CD4-positive, alpha-beta T cell treated with Interleukin-4 for 1 hour (primary cell): ENCODE results near the gene MIPOL1.
"Not testable (repeated sequence)": the region's sequence is repeated elsewhere in the genome, so short reads cannot be mapped to it uniquely, and the experiment has no call there.

Experiments
- DNase-seq, 2 donors: peaks; one replicate each; pipeline ENCODE4 v3.0.0-alpha.2; 2020 to 2022

MIPOL1 gene

DNA sequence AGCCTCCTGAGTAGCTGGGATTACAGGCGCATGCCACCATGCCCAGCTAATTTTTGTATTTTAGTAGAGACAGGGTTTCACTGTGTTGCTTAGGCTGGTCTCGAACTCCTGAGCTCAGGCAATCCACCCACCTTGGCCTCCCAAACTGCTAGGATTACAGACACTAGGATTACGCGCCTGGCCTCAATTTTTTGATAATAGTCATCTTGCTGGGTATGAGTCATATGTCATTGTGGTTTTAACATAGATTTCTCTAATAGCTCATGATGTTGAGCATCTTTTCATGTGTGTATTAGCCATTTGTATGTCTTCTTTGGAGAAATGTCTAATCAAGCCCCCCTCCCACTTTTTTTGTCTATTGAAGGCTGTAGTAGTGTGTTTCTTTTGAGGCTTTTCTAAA is 38.3 kb downstream of the MIPOL1 start:
- DNase-seq, result not testable (repeated sequence)

DNA sequence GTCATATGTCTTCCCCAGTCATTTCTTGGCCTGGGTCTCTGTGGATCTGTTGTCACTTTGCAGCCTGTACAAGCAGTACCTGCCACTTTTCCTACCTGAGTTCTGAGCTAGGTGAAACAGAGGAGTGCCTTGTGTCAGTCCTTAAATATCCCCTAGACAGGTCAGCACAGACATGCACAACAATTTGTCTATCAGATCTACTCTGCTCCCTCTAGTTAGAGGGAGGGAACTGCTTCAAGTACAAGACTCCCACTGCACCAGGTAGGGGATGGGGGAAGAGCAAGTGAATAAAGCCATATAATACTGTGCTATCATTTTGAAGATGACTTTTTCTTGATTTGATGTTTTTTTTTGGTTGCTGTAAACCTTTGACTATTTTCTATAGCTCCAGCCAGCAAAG is 39.4 kb downstream of the MIPOL1 start:
- DNase-seq, result no peak

DNA sequence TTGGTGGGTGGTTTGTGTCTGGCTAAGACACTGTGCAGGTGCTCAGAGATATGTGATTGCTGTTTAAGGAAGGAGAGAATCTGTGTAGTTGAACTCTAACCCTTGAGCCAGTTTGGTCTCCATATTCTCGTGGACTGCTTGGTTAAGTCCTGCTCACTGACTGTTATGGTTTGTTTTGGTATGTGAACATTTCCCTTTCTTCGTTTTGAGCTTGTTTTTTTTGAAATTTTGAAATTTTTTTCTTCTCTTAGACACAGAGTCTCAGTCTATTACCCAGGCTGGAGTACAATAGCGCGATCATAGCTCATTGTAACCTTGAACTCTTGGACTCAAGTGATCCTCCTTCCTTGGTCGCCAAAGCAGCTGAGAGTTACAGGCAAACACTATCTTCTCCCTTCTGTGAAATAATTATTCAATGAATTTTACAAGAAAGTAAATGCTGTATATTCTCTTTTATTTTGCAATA is 40.0 kb downstream of the MIPOL1 start:
- no peak for DNase-seq

DNA sequence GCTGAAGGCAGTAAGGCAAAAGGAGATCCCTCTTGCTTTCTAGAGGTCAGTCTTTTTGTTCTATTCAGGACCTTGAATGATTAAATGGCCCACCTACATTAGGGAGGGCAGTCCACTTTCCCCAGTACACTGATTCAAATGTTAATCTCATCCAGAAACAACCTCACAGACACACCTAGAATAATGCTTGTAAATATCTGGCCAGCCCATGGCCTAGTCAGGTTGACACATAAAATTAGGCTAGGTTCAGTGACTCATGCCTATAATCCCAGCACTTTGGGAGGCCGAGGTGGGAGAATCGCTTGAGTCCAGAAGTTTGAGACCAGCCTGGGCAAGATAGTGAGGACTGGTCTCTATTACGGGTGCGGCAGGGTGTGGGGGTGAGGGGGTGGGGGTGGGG is 43.5 kb downstream of the MIPOL1 start:
- no peak for DNase-seq

DNA sequence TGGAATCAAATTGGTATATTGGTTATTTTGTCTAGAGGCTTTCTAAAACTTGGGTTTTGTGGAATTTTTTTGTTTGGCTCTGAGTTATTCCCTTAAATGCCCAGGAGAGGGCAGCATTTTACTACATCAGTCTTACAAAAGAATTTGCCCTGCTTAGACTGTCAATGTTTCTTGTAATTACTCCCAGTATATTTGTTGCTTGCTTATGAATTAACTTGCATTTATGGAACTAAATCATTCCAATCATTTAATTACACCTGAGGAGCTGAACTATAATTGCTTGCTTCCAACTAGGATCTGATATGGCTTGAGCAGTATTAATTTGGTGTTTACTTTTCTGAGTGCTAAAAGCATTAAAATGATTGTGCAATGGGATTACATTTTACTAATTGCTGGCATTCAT is 48.7 kb downstream of the MIPOL1 start:
- peak in 1 of 2 donors; percentile 22 for DNase-seq

DNA sequence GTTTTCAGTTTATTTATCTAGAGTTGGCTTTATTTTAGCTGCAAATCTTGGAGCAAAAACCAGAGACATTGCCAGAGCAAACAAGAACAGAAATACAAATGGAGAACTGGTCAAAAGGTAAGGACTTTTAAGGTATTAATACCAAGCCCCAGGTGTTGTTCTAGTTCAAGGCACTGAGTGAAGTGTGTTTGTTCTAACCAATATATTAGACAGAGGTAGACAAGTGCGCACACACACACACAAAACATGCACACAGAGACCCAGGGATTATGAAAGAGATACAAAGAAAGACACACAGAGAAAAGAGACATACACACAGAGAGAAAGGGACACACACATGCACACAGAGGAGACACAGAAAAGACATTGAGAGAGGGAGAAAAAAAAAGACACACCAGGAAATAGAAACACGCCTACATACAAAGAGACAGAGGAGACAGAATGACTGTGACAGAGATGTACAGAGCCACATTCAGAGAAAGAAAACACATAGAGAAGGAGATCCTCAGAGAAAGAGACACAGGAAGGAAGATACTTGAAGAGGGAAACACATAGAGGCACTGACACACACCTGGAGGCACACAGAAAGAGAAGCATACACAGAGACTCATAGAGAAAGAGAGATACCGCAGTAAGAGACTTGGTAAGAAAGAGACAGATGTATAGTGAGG is 50.2 kb downstream of the MIPOL1 start:
- DNase-seq, result no peak

DNA sequence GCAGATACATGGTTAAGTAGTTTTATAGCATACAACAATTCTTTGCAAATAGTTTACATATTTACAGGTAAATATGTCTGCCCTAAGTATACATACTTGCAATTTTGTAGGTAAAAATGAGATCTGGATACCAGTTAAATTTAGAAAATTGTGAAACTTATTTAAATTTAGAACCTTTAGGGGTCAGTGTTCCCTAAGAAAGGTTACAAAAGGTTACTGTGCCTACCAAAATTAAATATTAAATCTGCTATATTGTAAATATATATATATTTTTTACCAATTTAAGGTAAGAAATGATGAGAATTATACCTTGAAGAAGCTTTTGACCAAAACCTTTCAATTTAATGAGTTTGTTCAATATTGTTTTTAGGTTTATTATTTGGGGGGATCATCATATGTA is 54.0 kb downstream of the MIPOL1 start:
- no peak for DNase-seq

DNA sequence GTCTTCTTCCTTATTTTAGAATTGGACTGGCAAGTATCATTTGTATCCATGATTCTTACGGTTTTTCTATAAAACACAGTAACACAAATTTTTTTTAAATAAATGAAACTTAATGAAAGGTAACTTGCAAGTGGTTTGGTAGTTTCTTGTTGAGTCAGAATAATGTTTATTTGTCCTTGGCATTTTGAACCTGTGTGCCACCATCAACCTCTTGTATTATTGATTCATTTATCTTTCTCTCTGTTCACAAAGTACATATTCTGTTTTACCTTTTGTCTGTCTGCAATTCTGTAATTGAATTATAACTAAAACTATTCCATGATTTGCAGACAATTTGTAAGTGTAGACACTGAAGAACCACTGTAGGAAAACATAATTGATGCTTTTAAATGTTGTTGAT is 54.7 kb downstream of the MIPOL1 start:
- no peak for DNase-seq

DNA sequence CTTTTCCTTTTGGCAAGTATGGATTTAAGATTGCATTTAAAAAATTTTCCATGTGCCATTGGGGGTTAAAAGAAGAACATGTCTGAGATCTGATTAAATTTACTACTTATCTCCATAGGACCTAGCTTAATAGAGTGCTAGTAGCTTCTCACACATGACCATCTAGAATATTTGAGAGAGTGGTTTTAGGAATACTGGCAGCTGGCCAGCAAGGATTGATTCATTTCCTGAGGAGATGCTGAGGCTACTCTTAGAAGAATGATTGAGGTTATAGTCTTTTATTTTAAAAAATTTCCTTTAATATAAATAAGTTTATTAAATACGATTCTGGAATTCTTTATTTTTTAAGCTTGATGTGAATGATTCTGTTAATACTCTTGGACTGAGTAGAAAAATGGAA is 56.2 kb downstream of the MIPOL1 start:
- no peak for DNase-seq

DNA sequence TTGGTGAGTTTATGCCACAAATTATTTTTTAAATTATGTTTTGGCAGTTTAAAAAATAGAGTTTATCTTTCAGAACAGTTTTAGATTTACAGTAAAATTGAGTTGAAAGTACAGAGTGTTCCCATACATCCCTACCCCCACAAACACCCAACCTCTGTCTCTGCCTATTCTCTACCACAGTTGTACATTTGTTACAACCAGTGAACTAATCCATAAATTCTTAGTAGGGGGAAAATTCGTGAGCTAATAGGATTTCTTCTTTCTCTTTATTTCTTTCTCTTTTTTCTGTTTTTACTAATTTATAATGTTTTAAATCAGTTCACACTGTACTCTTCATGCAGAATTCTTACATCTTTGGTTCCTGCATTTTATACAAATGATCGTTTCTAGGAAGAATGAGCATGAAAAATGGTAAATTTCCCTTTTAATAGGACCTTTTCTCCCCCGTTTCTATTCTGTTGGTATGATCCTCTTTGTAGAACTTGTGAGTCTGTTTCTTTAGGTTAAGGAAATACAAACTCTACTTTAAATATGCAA is 56.7 kb downstream of the MIPOL1 start:
- no peak for DNase-seq

DNA sequence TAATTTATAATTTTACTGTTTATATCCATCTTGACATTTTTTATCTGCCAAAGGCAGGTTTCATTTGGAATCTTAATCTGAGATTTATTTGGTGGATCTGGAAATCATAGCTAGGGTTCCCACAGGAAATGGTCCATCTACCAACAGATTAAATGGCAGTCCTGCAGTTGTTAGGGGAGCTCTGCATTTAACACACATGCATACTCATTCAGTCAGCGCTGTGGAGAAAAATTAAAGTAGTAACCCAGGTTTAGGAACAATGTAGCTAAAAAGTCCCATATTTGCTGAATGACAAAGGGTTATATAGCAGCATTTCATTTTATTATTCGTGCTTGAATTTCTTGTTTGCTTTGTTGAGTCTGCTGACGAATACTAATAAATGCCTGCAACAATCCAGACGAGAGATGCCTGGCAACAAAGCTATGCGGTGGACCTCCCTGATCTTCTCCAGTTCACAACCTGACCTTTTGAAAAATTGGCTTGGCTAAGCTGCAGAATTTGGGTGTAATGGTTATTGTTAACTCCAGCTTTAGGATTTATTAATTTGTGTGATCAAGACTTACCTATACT is 59.8 kb downstream of the MIPOL1 start:
- no peak for DNase-seq

DNA sequence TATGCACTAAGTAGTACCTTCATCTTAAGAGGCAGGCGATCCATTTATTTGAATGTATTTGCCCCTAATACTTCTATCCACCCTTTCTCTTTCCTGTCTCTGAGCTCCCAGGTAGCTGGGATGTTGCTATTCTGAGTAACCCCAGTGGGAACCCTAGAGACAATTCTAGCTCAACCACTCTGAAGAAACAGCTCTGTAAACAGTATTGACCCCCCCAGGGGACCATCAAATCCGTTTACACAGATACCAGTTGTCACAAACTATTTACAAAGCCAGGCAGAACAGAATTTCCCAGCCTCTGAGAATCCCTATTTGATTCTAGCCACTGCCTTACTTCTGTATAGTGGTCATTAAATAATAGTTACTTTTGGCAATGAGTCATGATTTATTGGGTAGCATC is 64.9 kb downstream of the MIPOL1 start:
- DNase-seq, result no peak

DNA sequence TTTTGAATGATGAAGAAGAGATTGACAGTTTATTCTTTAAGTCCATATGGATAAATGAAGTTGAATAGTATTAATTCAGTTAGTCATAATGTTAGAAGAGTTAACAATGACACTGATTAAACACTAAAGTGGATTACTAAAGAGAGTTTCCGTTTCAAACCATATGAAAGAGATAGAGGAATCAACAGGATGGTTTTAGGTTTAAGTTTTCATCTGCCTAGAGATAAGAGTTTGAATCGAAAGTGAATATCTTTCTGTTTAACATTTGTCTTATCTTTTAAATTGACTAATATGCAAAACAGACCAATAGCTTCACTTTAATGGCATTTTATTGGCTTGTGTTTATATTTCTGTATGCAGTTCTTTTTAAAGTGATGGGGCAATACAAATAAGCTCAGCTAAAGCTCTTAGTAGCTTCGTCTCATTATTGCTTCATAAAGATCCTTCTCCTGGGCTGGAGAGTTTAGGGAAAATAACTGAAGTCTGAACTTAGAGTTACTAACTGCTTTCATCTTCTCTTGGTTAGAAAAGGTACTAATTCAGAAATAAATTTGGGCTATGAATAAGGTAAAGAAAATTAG is 66.0 kb downstream of the MIPOL1 start:
- no peak for DNase-seq

DNA sequence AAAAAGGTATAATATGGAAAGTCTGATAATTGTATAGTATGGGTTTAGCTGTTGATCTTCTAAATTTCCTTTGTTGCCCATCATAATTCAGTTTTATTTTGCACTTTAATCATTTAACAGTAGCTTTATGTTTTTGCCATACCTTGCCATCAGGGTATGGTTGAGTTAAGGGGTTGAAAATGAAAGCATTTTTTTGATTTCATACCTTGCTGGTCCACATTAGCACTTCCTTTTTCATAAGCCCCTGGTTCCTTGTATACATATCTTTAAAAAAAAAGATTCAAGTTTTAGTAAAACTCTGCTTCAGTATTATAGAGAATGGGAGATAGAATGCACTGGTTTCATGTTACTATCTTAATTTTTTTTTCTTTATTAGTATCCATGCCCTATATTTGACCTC is 71.1 kb downstream of the MIPOL1 start:
- no peak for DNase-seq

DNA sequence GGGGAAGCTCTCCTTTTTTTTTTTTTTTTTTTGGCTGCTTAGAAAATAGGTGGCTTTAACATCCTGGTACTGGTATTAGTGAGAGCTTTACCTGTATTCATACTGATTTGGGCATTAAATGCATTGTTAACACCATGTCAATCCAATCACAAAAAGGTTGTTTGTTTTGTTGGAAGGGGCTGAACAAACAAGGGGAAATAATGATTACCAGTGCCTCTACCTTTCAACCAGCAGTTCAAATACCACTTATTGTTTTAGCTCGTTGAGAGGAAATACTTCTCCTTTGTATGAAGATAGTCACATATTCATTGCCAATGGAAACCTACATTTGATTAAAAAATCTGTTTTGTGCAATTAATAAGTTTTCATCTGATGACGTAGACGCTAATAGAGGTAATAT is 72.9 kb downstream of the MIPOL1 start:
- DNase-seq, result no peak

DNA sequence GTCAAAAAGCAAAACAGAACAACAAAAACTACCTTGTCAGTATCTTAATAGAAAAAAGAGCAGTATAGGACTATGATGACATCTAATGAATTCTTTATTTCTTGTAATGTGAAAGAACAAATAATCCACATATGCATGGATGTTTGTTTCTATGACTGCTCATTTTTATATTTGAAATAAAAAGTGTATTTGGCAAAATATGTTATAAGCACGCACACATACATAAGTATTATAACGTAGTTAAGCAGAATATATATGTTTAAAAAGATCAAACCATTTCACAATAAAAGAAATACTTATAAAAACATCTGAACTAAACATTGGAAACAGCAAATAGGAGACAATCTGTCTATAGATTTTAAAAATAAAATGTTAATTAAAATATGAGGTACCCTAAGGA is 74.8 kb downstream of the MIPOL1 start:
- no peak for DNase-seq

DNA sequence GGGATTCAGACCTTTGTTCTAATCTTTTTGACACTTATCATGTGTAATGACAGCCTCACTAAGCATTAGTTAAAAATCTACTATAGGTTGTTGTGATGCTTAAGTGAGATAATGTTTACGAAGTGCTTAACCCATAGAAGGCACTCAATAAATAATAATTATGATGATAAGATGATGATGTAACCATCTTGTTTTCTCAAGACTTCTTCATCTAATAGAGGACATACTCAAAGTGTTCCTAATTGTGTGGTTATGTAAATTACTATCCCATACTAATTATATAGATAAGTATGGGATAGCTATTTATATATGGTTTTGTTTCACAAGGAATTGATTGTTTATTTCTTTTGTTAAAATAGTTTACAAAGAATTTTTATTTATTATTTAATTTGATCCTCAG is 76.9 kb downstream of the MIPOL1 start:
- DNase-seq, result no peak

DNA sequence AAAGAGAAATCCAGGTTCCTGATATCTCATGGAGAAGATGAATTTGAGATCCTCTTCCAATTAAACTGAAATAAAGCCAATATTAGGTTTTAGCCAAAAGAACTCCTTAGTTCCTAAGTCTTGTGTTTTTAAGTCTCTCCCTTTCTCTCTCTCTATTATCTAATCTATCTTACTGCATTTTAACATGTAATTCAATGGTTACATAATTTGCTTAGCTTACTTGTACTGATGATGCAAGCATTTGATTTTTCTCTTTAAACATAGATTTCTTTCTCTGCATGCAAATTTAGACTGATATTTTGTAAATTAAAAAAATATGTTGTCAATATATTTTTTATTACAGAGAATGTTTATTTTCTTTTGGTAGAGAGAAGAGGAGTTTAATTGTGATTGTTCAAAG is 78.2 kb downstream of the MIPOL1 start:
- DNase-seq, result no peak

DNA sequence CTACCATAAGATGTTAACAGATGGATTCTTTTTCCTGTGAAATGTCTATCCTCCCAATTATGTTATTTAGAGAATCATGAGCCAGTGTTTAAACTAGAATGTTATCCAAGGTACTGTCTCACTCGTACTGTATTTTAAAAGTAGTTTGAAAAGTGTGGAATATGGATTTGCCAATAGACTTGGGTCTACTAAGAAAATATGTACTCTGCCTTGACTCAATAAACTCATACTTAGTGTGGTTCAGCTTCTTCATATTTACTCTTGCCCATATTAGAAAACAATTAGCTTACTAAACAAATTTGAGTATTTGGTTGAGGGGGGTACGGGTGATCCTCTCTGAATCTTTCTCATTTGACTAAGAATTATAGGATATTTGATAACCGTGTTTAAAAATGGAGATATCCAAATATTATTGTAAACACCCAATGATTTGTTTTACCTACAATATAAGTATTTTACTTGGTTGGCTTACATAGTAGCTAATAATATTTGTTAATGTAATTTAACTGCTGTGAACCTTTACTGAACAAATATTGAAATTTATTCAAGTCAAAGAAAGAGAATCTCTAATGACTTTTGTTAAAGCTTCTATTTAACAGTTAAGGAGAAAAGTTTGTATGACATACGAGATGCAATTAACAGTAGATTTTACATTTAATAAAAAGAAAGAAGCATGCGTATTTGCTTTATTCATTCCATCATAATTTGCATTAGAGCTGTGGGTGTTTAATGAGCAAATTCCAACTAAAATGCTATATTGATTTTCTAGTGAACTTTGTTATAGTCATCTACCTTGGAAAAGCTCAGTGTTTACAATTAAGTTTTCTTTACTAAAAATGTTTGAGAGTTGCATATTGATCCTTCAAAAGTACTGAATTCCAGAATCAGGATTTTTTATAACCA is 81.2 kb downstream of the MIPOL1 start:
- DNase-seq, result no peak

DNA sequence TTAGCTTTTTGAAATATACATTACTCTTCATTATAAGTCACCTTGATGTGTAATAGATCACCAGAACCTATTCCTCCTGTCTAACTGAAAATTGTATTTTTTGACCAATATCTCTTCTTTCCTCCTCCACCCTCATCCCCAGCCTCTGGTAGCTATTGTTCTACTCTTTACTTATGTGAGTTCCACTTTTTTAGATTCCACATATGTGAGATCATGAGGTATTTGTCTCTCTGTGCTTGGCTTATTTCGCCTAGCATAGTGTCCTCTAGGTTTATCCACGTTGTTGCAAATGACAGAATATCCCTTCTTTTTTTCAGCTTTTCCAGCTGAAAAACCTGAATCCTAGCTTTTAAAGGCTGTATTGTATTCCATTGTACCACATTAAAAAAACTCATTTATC is 82.1 kb downstream of the MIPOL1 start:
- no peak for DNase-seq

DNA sequence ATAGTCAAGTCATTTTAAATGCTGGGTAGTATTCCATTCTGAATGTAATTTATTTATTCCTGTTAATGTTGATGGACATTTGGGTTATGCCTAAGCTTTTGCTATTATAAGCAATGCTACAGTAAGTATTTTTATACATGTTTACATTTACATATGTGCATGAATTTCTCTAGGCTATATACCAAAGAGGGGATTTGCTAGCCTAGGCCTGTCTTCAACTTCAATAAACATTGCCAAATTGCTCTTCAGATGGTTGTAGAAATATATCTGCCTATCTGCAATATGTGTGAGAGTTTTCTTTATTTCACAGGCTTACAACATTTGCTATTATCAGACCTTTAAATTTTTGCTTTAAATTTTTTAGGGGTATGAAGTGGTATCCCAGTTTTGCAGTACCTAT is 87.0 kb downstream of the MIPOL1 start:
- DNase-seq, result no peak

DNA sequence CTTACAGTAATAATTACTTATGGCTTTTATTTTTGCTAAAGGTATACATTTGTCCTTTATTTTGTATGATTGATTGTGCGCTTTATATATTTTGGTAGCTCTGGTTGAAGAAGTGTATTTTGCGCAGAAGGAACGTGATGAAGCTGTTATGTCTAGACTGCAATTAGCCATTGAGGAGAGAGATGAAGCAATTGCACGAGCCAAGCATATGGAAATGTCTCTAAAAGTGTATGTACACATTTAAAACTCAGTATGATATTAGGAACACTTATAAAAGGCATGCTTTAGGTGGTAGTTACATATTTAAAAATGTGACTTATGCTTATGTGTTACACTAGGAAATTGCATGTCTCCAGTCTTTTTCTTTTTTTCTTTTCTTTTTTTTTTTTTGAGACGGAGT is 87.5 kb downstream of the MIPOL1 start:
- DNase-seq, result no peak

DNA sequence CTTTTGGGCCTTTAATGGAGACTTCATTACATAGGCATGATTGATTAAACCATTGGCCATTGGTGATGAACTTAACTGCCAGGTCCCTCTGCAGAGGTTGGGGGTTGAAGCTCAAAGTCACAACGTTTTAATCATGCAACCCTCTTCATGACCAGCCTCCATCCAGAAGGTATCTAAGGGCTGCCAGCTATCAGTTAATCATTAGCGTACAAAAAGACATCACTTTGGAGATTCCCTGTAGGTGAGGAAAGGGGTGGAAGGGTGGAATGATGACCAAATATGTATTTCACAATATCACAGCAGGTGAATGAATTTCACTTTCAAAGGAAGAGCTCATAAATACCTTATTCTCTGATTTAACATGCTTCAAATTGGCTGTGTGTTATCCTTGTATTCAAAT is 92.0 kb downstream of the MIPOL1 start:
- DNase-seq, result no peak
